B cell (primary cell): ENCODE results near the gene CAPS.

Experiments
- CTCF ChIP-seq: fragments of 200-600 bp; IDR thresholded peaks from one replicate; pipeline ENCODE4 v1.8.0; 2022; ENCODE audit warnings: antibody characterized with exemption, mild to moderate bottlenecking
- EZH2 ChIP-seq: IDR thresholded peaks from 2 replicates; pipeline ENCODE4 v1.6.1; 2012; ENCODE audit warnings: borderline replicate concordance, low read depth, mild to moderate bottlenecking, moderate library complexity, low read length; ENCODE audit not compliant: insufficient read depth, poor library complexity, severe bottlenecking

DNA sequence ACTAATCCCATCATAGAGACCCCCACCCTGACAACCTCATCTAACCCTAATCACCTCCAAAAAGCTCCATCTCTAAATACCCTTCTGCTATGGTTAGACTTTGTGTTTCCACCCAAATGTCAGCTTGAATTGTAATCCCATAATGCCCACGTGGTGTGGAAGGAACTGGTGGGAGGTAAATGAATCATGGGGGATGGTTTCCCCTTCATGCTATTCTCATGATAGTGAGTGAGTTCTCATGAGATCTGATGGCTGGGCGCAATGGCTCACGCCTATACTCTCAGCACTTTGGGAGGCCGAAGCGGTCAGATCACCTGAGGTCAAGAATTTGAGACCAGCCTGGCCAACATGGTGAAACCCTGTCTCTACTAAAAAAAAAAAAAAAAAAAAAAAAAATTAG, 6.8 kb upstream of the CAPS start:
- no peak for TF ChIP-seq CTCF
- no peak for TF ChIP-seq EZH2
